Smooth muscle cell (in vitro differentiated cells): ENCODE results near the gene PLEKHO2. TPM values are rescaled to one million over a fixed set of nuclear protein-coding genes. Genes with fewer than 3 reads are reported as not detected.

Experiments used
- DNase-seq: peaks from one replicate; lab custom pipeline; 2025; ENCODE audit not compliant: unreplicated experiment; lab: John Stamatoyannopoulos, UW
- H2AFZ ChIP-seq: fragments of 200-600 bp; sonication (generic); 2 replicates; pipeline ENCODE4 v1.6.0; 2016; ENCODE audit warnings: antibody characterized with exemption, low read depth, mild to moderate bottlenecking
- H3F3A ChIP-seq: fragments of 200-600 bp; sonication (generic); 2 replicates; pipeline ENCODE4 v1.6.0; 2017; ENCODE audit warnings: antibody characterized with exemption, low read depth
- H3K27ac ChIP-seq: fragments of 200-600 bp; sonication (generic); 2 replicates; pipeline ENCODE4 v1.5.1; 2016; ENCODE audit warnings: low read depth, mild to moderate bottlenecking
- H3K27me3 ChIP-seq: fragments of 200-600 bp; sonication (generic); 2 replicates; pipeline ENCODE4 v1.6.1; 2016; ENCODE audit warnings: low read depth, mild to moderate bottlenecking
- H3K36me3 ChIP-seq: fragments of 200-600 bp; sonication (generic); 2 replicates; pipeline ENCODE4 v1.5.1; 2016; ENCODE audit warnings: low read depth
- H3K4me1 ChIP-seq: fragments of 200-600 bp; sonication (generic); 2 replicates; pipeline ENCODE4 v1.5.1; 2016; ENCODE audit warnings: low read depth
- H3K4me2 ChIP-seq: fragments of 200-600 bp; sonication (generic); 2 replicates; pipeline ENCODE4 v1.6.0; 2016; ENCODE audit warnings: mild to moderate bottlenecking
- H3K4me3 ChIP-seq: fragments of 200-600 bp; sonication (generic); 2 replicates; pipeline ENCODE4 v1.5.1; 2016; ENCODE audit warnings: mild to moderate bottlenecking
- H3K79me2 ChIP-seq: fragments of 200-600 bp; sonication (generic); 2 replicates; pipeline ENCODE4 v1.6.0; 2016; ENCODE audit warnings: low read depth, mild to moderate bottlenecking
- H3K9ac ChIP-seq: fragments of 200-600 bp; sonication (generic); 2 replicates; pipeline ENCODE4 v1.6.0; 2016; ENCODE audit warnings: low read depth
- H3K9me3 ChIP-seq: fragments of 200-600 bp; sonication (generic); replicated peaks from 2 replicates; pipeline ENCODE4 v1.5.1; 2016; ENCODE audit warnings: low read depth
- H4K20me1 ChIP-seq: fragments of 200-600 bp; sonication (generic); 2 replicates; pipeline ENCODE4 v1.6.0; 2016; ENCODE audit warnings: low read depth
- WGBS: methylation state at CpG from one replicate; pipeline ENCODE4 v1.1.7; 2016; ENCODE audit warnings: low lambda C conversion rate; 5-methylcytosine and 5-hydroxymethylcytosine counted together
- polyA plus RNA-seq: library from polyadenylated mRNA; unstranded; fragments of >200 nt; fragmentation: Nextera tagmentation; extraction: Ambion mirVana; gene quantifications from 2 replicates; pipeline ENCODE4 v1.2.1, GENCODE V29; 2016
- total RNA-seq: library from RNA; depleted of rRNA; stranded (reverse); fragments of >200 nt; gene quantifications from 2 replicates; pipeline ENCODE4 v1.2.3, GENCODE V29; 2014
- TF ChIP-seq, protein P1 (sequence below): fragments of 200-600 bp; sonication (generic); IDR thresholded peaks from 2 replicates; pipeline ENCODE4 v1.5.1; 2017; ENCODE audit warnings: borderline replicate concordance, mild to moderate bottlenecking, antibody characterized with exemption; ENCODE audit not compliant: insufficient read depth, poor library complexity, severe bottlenecking

PLEKHO2 gene
- total and polyA plus RNA-seq, 2 experiments from 2014 or later = 7.9 to 16.3 TPM

DNA sequence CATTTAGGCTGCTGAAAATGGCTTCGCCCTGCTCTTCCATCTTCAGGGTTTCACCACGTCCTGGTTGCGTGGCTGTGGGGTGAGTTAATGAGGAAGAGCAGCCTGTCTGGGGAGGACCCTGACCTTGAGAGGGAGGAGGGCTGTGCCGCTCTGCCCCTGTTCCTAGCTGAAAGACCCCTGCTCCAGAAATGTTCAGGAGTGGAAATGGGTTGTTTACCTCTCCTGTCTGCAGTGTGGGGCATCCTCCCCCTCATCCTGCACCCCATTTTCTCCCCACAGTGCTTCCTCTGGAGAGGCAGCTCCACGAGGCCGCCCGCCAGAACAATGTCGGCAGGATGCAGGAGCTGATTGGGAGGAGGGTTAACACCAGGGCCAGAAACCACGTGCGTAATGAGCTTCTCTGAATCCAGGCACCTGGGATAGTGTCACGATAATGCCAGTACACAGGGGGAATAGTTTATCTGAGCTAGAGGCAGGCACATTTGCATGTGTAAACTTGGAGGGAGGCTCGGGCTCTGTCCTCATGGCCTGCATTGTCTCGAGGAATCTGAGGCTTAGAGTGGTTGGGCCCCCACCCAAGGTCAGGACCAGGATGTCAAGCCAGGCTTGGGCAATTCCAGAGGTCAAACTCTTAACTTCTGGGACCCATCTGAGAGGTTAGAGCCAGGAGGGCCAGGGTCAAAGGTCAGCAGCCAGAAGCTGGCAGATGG, 74.0 kb downstream of the PLEKHO2 start:
- Histone ChIP-seq H3K9ac (no peak overlapping the region), H3K4me2 (no peak overlapping the region), H3K4me1 (no peaks in the 10 kb centered on the region), H3K27ac (no peak overlapping the region), H3F3A (no peaks in the 10 kb centered on the region), H3K9me3 (no peaks in the 10 kb centered on the region), H3K79me2 (no peaks in the 10 kb centered on the region), H4K20me1 (peaks cover 5% of the 10 kb centered on the region), H2AFZ (no peak overlapping the region), H3K36me3 (no peaks in the 10 kb centered on the region), H3K27me3 (no peaks in the 10 kb centered on the region), H3K4me3 (no peak overlapping the region)
- WGBS = 81% methylated on average over 13 of the region's 13 CpGs
- TF ChIP-seq, protein P1, sequence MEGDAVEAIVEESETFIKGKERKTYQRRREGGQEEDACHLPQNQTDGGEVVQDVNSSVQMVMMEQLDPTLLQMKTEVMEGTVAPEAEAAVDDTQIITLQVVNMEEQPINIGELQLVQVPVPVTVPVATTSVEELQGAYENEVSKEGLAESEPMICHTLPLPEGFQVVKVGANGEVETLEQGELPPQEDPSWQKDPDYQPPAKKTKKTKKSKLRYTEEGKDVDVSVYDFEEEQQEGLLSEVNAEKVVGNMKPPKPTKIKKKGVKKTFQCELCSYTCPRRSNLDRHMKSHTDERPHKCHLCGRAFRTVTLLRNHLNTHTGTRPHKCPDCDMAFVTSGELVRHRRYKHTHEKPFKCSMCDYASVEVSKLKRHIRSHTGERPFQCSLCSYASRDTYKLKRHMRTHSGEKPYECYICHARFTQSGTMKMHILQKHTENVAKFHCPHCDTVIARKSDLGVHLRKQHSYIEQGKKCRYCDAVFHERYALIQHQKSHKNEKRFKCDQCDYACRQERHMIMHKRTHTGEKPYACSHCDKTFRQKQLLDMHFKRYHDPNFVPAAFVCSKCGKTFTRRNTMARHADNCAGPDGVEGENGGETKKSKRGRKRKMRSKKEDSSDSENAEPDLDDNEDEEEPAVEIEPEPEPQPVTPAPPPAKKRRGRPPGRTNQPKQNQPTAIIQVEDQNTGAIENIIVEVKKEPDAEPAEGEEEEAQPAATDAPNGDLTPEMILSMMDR = no peak
- DNase-seq = no peak

DNA sequence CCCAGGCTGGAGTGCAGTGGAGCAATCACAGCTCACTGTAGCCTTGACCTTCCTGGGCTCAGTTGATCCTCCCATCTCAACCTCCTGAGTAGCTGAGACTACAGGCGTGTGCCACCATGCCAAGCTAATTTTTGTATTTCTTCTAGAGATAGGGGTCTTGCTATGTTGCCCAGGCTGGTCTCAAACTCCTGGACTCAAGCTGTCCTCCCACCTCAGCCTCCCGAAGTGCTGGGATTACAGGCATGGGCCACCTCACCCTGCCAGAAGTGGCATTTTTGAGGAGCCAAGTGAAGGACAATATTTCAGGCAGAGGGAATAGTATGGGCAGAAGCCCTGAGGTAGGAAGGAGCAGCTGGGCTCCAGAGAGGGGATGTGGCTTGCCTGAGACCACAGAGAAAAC, 74.7 kb downstream of the PLEKHO2 start:
- Histone ChIP-seq H3K36me3 (no peaks in the 10 kb centered on the region), H2AFZ (no peak overlapping the region), H3K9ac (no peak overlapping the region), H3K4me1 (no peaks in the 10 kb centered on the region), H3K4me2 (no peak overlapping the region), H3K79me2 (no peaks in the 10 kb centered on the region), H3K27me3 (no peaks in the 10 kb centered on the region), H4K20me1 (peaks cover 5% of the 10 kb centered on the region), H3F3A (no peaks in the 10 kb centered on the region), H3K27ac (no peak overlapping the region), H3K4me3 (no peak overlapping the region), H3K9me3 (no peaks in the 10 kb centered on the region)
- no peak for DNase-seq
- TF ChIP-seq, protein P1 = no peak
- 92% methylated on average over 2 of the region's 2 CpGs for WGBS

DNA sequence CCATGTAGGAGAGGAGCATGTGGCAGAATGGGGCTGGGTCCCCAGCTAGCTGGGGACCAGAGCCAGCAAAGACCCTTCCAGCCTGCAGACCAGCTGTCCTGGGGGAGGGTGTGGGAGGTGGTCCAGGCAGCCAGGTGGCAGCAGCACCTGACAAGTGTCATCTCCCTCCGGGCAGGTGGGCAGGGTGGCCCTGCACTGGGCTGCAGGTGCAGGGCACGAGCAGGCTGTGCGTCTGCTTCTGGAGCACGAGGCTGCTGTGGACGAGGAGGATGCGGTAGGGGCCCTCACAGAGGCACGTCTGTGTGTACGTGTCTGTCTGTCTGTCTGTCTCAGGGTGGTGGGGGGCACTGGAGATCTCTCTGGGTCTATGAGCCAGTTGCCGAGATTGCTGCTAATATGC, 75.5 kb downstream of the PLEKHO2 start:
- no peak overlapping the region for H3K9ac ChIP-seq
- H3K4me3 ChIP-seq = no peak overlapping the region
- WGBS = 95% methylated on average over 9 of the region's 9 CpGs
- no peak overlapping the region for H3K4me2 ChIP-seq
- H3K36me3 ChIP-seq = no peaks in the 10 kb centered on the region
- H3K4me1 ChIP-seq = no peaks in the 10 kb centered on the region
- H3K27ac ChIP-seq = no peak overlapping the region
- DNase-seq = no peak
- TF ChIP-seq, protein P1 = no peak
- H3K27me3 ChIP-seq = no peaks in the 10 kb centered on the region
- peaks cover 5% of the 10 kb centered on the region for H4K20me1 ChIP-seq
- H3K79me2 ChIP-seq = no peaks in the 10 kb centered on the region
- H3K9me3 ChIP-seq = no peaks in the 10 kb centered on the region
- H3F3A ChIP-seq = no peaks in the 10 kb centered on the region
- H2AFZ ChIP-seq = no peak overlapping the region

Other genes with a start within 250 kb of the PLEKHO2 start
- gene RBPMS2, start 66.3 kb upstream of the PLEKHO2 start, total RNA-seq = 0.81 and 1.5 TPM in 2 replicates
- gene RBPMS2, start 66.3 kb upstream of the PLEKHO2 start, polyA plus RNA-seq = 22.1 and 22.2 TPM in 2 replicates
- gene PIF1, start 16.3 kb upstream of the PLEKHO2 start, total RNA-seq = 0.40 and 1.6 TPM in 2 replicates
- 1.5 TPM in 2 replicates for gene PIF1, start 16.3 kb upstream of the PLEKHO2 start, polyA plus RNA-seq
- gene ANKDD1A, start 70.0 kb downstream of the PLEKHO2 start, total RNA-seq = 1.3 and 1.7 TPM in 2 replicates
- gene ANKDD1A, start 70.0 kb downstream of the PLEKHO2 start, polyA plus RNA-seq = 2.8 and 5.6 TPM in 2 replicates
- 84.8 and 94.4 TPM in 2 replicates for gene SPG21, start 148.0 kb downstream of the PLEKHO2 start, total RNA-seq
- 95.0 and 110 TPM in 2 replicates for gene SPG21, start 148.0 kb downstream of the PLEKHO2 start, polyA plus RNA-seq
- 16.8 and 19.9 TPM in 2 replicates for gene MTFMT, start 187.7 kb downstream of the PLEKHO2 start, total RNA-seq
- gene MTFMT, start 187.7 kb downstream of the PLEKHO2 start, polyA plus RNA-seq = 11.3 and 15.5 TPM in 2 replicates
- gene SLC51B, start 203.5 kb downstream of the PLEKHO2 start, total RNA-seq = not detected in 2 replicates
- not detected in 2 replicates for gene SLC51B, start 203.5 kb downstream of the PLEKHO2 start, polyA plus RNA-seq
- 8.7 and 11.8 TPM in 2 replicates for gene RASL12, start 226.1 kb downstream of the PLEKHO2 start, total RNA-seq
- gene RASL12, start 226.1 kb downstream of the PLEKHO2 start, polyA plus RNA-seq = 14.6 and 15.0 TPM in 2 replicates
- gene KBTBD13, start 234.8 kb downstream of the PLEKHO2 start, total RNA-seq = not detected in 2 replicates
- 0.11 and 0.66 TPM in 2 replicates for gene KBTBD13, start 234.8 kb downstream of the PLEKHO2 start, polyA plus RNA-seq